ENCODE data around the gene UGT2B15.

DNA sequence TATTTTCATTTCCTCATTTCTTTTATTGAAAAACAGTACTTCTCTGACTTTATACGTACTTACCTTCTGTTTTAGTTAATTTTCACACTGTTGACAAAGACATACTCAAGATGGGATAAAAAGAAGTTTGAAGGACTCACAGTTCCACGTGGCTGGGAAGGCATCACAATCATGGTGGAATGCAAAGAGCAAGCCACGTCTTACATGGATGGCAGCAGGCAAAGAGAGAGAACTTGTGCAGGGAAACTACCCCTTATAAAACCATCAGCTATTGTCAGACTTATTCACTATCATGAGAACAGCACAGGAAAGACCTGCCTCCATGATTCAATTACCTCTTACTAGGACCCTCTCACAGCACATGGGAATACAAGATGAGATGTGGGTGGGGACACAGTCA is 20.7 kb upstream of the UGT2B15 start:
- TF ChIP-seq, protein P1, sequence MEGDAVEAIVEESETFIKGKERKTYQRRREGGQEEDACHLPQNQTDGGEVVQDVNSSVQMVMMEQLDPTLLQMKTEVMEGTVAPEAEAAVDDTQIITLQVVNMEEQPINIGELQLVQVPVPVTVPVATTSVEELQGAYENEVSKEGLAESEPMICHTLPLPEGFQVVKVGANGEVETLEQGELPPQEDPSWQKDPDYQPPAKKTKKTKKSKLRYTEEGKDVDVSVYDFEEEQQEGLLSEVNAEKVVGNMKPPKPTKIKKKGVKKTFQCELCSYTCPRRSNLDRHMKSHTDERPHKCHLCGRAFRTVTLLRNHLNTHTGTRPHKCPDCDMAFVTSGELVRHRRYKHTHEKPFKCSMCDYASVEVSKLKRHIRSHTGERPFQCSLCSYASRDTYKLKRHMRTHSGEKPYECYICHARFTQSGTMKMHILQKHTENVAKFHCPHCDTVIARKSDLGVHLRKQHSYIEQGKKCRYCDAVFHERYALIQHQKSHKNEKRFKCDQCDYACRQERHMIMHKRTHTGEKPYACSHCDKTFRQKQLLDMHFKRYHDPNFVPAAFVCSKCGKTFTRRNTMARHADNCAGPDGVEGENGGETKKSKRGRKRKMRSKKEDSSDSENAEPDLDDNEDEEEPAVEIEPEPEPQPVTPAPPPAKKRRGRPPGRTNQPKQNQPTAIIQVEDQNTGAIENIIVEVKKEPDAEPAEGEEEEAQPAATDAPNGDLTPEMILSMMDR (IDR thresholded peaks at IDR 0.05; ENCODE audit: low read length), result no peak
- no peak for TF ChIP-seq EZH2 (IDR thresholded peaks at IDR 0.05; ENCODE audit: borderline replicate concordance, low read length)
